ENCODE measurements around the gene CHRM4. TPM values are rescaled to one million over a fixed set of nuclear protein-coding genes. Genes with fewer than 3 reads are reported as not detected.
A peak's percentile ranks its signal among the peaks of the same experiment; 100 is the strongest.

Gene CHRM4
- total and polyA plus RNA-seq, 2 of the 13 experiments (the other 11 are each of a cell fraction or from before 2014, with no cell fraction given), result 0.13 to 0.21 TPM

GRCh38 chr11:46389450-46390330, 1.9 kb downstream of the CHRM4 start (continued):
- TF ChIP-seq PHF21A (CRISPR knock-in tag; IDR thresholded peaks at IDR 0.05) (peak; percentile 80), HHEX (CRISPR knock-in tag; IDR thresholded peaks at IDR 0.05) (no peak), NFIC (IDR thresholded peaks at IDR 0.05; ENCODE audit: low read length) (no peak), MLLT10 (CRISPR knock-in tag; IDR thresholded peaks at IDR 0.05) (no peak), YEATS4 (CRISPR knock-in tag; IDR thresholded peaks at IDR 0.05; ENCODE audit: borderline replicate concordance) (peak; percentile 59; the same call in 1 of the 2 replicates), ZNF407 (CRISPR knock-in tag; IDR thresholded peaks at IDR 0.05; ENCODE audit: not compliant biosample characterization) (peak; percentile 22), JDP2 (CRISPR knock-in tag; IDR thresholded peaks at IDR 0.05; ENCODE audit: borderline replicate concordance) (no peak), ZNF772 (CRISPR knock-in tag; IDR thresholded peaks at IDR 0.05) (peak; percentile 81; the same call in 1 of the 2 replicates), ZNF589 (CRISPR knock-in tag; conservative IDR thresholded peaks at IDR 0.05) (no peak), RBFOX2 (IDR thresholded peaks at IDR 0.05; ENCODE audit: low read depth, low read length) (no peak), KDM1A (CRISPR knock-in tag; IDR thresholded peaks at IDR 0.05) (no peak), BCL6 (CRISPR knock-in tag; IDR thresholded peaks at IDR 0.05) (no peak), TRIM24 (CRISPR knock-in tag; IDR thresholded peaks at IDR 0.05) (no peak), ZZZ3 (CRISPR knock-in tag; IDR thresholded peaks at IDR 0.05; ENCODE audit: borderline replicate concordance) (no peak), ZSCAN9 (CRISPR knock-in tag; IDR thresholded peaks at IDR 0.05; ENCODE audit: borderline replicate concordance) (no peak), NCOR1 (IDR thresholded peaks at IDR 0.05; ENCODE audit: borderline replicate concordance, low read length) (no peak), CEBPZ (IDR thresholded peaks at IDR 0.05; ENCODE audit: low read length) (no peak), DRAP1 (CRISPR knock-in tag; IDR thresholded peaks at IDR 0.05) (no peak), HNRNPUL1 (IDR thresholded peaks at IDR 0.05; ENCODE audit: low read depth, low read length) (no peak)
